GM12865 (cell line): ENCODE results near the gene EIF5.
A peak's percentile ranks its signal among the peaks of the same experiment; 100 is the strongest.

Experiments used
- DNase-seq: peaks from one replicate; pipeline ENCODE4 v3.0.0; 2010; ENCODE audit warnings: low read depth
- H3K4me3 ChIP-seq: 2 replicates; pipeline ENCODE4 v1.5.1; 2011; ENCODE audit warnings: mild to moderate bottlenecking, low read depth, low read length, control low read depth
- TF ChIP-seq, protein P1 (sequence below): IDR thresholded peaks from 2 replicates; pipeline ENCODE4 v1.5.1; 2011; ENCODE audit warnings: low read length, control low read depth, low read depth, inconsistent platforms; ENCODE audit not compliant: insufficient read depth; ENCODE audit errors: missing control alignments

Gene EIF5

DNA sequence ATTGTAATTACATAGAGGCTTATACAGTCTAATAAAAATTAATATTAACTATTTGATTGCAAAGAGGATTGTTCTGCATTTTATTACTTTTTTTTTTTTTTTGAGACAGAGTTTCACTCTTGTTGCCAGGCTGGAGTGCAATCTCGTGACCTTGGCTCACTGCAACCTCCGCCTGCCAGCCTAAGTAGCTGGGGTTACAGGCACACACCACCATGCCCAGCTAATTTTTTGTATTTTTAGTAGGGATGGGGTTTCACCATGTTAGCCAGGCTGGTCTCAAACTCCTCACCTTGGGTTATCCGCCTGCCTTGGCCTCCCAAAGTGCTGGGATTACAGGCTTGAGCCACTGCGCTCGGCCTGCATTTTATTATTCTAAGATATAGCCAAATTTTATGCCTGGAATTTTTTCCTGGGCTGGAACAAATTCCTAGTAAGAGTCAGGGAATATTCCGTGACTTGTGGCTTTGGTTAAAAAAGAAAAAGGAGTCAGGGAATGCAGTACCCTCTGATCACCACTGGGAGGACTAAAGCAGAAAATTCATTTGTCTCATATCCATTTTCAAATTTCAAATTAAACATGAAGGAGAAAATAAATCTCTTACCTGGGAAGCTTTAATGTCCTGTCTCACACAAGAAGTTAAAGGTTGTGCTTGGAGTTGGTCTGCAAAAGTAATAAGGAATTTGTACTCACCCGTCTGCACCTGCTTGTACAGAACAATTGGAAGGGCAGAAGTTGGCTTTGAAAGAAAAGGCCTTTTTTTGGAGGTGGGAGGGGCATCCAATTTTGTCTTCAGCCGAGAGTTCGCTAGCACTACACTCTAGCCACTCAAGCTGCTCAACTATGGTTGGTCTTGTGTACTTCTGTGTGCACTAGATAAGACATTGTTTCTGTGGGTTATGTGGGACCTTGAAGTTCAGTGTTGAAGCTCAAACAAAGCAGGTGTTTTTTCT, 59.9 kb downstream of the EIF5 start:
- DNase-seq, result peak; percentile 42
- TF ChIP-seq, protein P1, sequence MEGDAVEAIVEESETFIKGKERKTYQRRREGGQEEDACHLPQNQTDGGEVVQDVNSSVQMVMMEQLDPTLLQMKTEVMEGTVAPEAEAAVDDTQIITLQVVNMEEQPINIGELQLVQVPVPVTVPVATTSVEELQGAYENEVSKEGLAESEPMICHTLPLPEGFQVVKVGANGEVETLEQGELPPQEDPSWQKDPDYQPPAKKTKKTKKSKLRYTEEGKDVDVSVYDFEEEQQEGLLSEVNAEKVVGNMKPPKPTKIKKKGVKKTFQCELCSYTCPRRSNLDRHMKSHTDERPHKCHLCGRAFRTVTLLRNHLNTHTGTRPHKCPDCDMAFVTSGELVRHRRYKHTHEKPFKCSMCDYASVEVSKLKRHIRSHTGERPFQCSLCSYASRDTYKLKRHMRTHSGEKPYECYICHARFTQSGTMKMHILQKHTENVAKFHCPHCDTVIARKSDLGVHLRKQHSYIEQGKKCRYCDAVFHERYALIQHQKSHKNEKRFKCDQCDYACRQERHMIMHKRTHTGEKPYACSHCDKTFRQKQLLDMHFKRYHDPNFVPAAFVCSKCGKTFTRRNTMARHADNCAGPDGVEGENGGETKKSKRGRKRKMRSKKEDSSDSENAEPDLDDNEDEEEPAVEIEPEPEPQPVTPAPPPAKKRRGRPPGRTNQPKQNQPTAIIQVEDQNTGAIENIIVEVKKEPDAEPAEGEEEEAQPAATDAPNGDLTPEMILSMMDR, result peak; percentile 63
- H3K4me3 ChIP-seq, result no peak overlapping the region
